GM18867 (cell line): ENCODE data around the gene CNN2.
A peak's percentile ranks its signal among the peaks of the same experiment; 100 is the strongest.

ENCODE experiments used
- ATAC-seq: cut with Tn5 transposase; IDR thresholded peaks from one replicate; pipeline ENCODE4 v1.9.1; 2021; ENCODE audit warnings: mild to moderate bottlenecking, moderate library complexity; ENCODE audit not compliant: unreplicated experiment

Gene CNN2

GRCh38 chr19:1026783-1027649, 608 bp downstream of the CNN2 start:
- peak; percentile 1 for ATAC-seq

- no peak for ATAC-seq
Measured at GRCh38 chr19:1027650-1028061, 1.2 kb downstream of the CNN2 start.

GRCh38 chr19:1028062-1028926, 1.9 kb downstream of the CNN2 start:
- ATAC-seq, result no peak

- no peak for ATAC-seq
Measured at GRCh38 chr19:1032264-1032867, 6.0 kb downstream of the CNN2 start.

GRCh38 chr19:1035998-1036621, 9.7 kb downstream of the CNN2 start:
- ATAC-seq, result no peak

- ATAC-seq, result no peak
Measured at GRCh38 chr19:1037621-1038064, 11.2 kb downstream of the CNN2 start.

- ATAC-seq, result no peak
Measured at GRCh38 chr19:1038978-1039645, 12.7 kb downstream of the CNN2 start.

GRCh38 chr19:1039646-1040475, 13.5 kb downstream of the CNN2 start, which contains the start of gene ABCA7:
ABCA7 (plus strand) TSS chr19:1040107; CDS start chr19:1041362, 1,255 bp downstream.
- peak; percentile 66 for ATAC-seq

DNA sequence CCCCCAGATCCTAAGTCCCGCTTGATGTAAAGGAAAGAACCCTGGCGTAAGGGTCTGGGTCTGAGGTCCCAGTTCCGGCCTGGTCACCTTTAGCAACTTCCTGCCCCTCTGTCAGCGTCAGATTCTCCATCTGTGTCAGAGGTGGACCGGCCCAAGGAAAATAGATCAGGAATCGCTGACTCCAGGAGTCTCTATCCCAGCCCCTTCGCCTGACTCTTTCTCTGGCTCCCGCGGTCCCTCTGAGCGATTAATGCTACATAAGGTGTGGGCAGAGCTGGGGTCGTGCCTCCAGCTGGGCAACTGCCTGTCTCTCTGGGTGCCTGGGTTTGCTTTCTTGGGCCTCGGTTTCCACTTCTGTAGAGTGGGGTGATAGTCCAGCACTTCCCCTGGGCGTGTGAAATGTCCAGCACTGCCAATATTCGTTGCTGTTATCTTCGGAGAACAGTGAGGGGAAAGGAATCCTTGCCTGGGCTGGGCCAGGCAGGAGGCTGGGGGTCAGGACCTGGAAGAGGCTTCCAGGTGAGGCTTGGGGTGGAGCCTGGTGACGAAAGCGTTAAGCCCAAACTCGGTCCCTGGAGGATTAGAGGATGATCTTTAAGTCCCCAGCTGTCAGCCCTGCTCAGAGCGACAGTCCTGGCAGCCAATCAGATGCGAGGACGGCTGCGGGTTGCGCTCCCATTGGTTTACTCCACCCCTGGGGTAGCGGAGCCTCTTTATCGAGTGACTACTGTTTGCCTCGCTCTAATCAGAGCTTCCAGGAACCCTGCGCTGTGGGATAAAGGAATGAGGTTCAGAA, 14.3 kb downstream of the CNN2 start:
- peak; percentile 52 for ATAC-seq

GRCh38 chr19:1041272-1041834, 14.9 kb downstream of the CNN2 start:
- no peak for ATAC-seq

DNA sequence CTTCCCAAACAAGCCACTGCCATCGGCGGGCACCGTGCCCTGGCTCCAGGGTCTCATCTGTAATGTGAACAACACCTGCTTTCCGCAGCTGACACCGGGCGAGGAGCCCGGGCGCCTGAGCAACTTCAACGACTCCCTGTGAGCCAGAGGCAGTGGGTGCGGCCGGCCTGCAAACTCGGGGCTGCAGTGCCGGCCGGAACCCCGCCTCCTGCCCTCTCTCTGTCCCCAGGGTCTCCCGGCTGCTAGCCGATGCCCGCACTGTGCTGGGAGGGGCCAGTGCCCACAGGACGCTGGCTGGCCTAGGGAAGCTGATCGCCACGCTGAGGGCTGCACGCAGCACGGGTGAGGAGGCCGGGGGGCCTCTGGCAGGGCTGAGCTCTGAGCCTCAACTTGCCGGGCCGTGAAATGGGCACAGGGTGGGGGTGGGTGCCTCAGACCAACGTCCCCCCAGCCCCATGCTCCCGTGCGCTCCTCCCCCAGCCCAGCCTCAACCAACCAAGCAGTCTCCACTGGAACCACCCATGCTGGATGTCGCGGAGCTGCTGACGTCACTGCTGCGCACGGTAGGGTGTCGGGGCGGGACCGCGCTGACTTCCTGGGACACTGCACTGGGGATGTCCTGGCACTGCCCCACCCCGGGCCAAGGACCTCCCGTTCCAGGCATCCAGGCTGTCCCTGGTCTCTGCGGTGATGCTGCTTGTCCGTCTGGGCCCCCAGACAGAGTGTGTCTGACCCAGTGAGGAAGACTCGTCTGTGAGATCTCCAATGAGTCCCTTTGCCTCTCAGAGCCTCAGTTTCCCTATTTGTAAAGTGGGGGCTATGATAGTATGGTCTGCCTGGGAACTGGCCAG, 15.7 kb downstream of the CNN2 start:
- no peak for ATAC-seq

DNA sequence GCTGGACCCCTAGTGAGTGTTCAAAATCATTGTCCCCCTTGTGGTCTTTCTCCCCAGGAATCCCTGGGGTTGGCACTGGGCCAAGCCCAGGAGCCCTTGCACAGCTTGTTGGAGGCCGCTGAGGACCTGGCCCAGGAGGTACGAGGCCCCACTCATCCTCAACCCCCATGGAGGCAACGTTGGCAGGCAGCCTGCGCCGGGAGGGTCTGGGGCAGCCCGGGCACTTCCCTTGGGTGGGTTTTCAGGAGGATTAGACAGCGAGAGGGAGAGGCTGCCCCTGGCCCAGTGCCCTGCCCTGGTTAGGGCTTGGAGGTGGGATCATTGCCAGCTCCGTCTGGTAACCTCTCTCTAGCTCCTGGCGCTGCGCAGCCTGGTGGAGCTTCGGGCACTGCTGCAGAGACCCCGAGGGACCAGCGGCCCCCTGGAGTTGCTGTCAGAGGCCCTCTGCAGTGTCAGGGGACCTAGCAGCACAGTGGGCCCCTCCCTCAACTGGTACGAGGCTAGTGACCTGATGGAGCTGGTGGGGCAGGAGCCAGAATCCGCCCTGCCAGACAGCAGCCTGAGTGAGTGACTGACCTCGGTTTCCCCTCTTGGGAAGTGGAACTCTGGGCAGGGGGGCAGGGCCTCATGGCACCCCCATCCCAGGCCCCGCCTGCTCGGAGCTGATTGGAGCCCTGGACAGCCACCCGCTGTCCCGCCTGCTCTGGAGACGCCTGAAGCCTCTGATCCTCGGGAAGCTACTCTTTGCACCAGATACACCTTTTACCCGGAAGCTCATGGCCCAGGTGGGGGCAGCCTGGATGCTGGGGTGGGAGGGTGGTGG, 16.5 kb downstream of the CNN2 start:
- no peak for ATAC-seq

DNA sequence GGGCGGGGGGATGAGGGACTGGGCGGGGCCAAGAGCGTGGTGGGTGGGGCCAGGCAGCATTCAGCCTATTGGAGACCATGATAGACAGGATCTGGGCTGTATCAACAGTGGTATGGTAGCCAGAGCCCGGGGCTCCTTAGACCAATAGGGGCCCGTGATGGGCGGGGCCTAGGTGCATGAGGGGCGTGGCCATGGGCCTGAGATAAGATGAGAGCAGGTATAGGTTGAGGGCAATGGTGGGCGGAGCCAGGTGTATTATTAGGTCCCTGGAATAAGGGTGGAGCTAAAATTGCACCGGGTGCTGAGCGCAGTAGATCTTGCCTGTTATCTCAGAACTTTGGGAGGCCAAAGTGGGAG, 18.8 kb downstream of the CNN2 start:
- ATAC-seq, result no peak

DNA sequence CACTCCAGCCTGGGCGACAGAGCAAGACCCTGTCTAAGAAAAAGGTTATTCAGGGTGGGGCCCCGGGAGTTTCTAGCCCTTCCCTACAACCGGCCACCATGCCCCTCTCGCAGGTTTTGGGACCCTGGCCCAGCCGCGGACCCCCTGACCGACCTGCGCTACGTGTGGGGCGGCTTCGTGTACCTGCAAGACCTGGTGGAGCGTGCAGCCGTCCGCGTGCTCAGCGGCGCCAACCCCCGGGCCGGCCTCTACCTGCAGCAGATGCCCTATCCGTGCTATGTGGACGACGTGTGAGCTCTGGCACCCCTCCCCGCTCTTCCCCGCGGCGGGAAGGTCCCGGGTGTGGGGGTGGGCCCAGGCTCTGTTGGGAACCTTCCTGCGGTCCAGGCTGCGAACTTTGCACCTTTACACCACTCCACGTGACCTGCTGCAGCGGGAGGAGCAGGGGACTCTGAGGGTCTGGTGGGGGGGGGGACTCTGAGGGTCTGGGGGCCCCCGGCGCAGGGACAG, 19.8 kb downstream of the CNN2 start:
- no peak for ATAC-seq

DNA sequence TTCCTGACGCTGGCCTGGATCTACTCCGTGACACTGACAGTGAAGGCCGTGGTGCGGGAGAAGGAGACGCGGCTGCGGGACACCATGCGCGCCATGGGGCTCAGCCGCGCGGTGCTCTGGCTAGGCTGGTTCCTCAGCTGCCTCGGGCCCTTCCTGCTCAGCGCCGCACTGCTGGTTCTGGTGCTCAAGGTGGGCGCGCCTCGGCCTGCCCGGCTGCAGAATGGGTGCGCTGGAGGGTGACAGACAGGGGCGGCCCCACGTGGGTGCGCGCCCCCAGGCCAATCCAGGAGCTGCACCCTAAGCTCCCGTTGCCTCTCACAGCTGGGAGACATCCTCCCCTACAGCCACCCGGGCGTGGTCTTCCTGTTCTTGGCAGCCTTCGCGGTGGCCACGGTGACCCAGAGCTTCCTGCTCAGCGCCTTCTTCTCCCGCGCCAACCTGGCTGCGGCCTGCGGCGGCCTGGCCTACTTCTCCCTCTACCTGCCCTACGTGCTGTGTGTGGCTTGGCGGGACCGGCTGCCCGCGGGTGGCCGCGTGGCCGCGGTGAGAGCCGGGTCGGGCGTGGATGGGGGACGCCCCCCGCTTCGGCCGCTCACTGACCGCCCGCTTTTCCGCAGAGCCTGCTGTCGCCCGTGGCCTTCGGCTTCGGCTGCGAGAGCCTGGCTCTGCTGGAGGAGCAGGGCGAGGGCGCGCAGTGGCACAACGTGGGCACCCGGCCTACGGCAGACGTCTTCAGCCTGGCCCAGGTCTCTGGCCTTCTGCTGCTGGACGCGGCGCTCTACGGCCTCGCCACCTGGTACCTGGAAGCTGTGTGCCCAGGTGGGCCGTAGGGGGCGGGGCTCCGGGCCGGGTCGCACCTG, 20.7 kb downstream of the CNN2 start:
- ATAC-seq, result no peak
